GM19043 (cell line): Measurements from ENCODE around the gene ACSL6.

ENCODE experiments used
- ATAC-seq: cut with Tn5 transposase; IDR thresholded peaks from one replicate; pipeline ENCODE4 v1.9.1; 2021; ENCODE audit warnings: low read depth; ENCODE audit not compliant: unreplicated experiment

ACSL6 gene, protein sequence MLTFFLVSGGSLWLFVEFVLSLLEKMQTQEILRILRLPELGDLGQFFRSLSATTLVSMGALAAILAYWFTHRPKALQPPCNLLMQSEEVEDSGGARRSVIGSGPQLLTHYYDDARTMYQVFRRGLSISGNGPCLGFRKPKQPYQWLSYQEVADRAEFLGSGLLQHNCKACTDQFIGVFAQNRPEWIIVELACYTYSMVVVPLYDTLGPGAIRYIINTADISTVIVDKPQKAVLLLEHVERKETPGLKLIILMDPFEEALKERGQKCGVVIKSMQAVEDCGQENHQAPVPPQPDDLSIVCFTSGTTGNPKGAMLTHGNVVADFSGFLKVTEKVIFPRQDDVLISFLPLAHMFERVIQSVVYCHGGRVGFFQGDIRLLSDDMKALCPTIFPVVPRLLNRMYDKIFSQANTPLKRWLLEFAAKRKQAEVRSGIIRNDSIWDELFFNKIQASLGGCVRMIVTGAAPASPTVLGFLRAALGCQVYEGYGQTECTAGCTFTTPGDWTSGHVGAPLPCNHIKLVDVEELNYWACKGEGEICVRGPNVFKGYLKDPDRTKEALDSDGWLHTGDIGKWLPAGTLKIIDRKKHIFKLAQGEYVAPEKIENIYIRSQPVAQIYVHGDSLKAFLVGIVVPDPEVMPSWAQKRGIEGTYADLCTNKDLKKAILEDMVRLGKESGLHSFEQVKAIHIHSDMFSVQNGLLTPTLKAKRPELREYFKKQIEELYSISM

DNA sequence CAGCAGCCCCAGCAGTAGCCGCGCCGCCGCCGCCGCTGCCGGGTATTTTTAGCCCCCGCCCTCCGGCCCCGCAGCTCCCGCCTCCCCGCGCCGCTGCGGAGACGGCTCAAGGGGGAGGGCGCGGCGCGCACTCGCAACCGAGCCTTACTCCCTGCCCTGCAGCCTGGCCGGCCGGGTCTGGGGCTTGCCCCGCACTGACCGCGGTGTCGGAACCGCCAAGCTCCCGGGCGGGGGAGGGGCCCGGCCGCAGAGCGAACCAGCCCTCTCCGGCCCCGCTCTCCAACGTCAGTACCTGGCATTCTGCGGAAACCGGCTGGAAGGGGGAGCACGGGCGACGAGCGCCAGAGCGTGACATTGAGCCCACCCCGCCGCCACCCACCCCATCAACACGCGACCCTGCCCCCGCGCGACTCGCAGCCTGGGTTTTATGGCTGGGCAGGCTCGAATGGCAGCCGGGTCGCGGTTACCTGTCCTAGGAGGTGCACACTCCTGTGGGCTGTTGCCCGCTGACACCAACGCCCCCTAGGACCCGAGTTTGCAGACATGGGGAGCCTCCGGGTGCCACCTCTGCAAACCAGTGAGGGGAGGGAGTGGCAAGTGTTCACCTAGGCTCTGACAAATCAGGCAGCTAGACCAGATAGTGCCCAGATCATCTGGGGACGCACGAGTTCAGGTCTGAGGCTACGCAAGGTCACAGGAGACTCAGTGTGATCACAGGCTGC, at the start of gene ACSL6:
TSS of gene ACSL6 (minus strand) at position 37 of the 722 bp plus-strand sequence. CDS start 105 bp downstream, outside the sequence.
- no peak for ATAC-seq

DNA sequence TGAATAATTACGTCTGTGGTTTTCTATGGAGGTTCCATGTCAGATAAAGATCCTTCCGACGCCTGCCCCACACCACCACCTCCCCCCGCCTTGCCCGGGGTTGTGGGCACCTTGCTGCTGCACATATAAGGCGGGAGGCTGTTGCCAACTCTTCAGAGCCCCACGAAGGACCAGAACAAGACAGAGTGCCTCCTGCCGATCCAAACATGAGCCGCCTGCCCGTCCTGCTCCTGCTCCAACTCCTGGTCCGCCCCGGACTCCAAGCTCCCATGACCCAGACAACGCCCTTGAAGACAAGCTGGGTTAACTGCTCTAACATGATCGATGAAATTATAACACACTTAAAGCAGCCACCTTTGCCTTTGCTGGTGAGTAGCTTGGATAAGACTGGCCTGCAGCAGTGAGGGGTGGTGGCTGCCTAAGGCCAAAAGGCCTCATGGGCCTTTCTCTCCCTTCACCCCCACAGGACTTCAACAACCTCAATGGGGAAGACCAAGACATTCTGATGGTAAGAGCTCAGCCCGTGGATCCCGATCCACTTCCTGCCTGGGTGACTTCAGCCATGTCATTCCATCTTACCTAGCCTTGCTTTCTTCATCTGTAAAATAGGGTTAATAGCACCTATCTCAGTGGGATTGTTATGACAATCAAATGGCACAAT, 49.2 kb upstream of the ACSL6 start, which contains the start of gene IL3:
TSS of gene IL3 (plus strand) at position 155 of the 661 bp plus-strand sequence. CDS start at position 207, 52 bp downstream.
- ATAC-seq: no peak

DNA sequence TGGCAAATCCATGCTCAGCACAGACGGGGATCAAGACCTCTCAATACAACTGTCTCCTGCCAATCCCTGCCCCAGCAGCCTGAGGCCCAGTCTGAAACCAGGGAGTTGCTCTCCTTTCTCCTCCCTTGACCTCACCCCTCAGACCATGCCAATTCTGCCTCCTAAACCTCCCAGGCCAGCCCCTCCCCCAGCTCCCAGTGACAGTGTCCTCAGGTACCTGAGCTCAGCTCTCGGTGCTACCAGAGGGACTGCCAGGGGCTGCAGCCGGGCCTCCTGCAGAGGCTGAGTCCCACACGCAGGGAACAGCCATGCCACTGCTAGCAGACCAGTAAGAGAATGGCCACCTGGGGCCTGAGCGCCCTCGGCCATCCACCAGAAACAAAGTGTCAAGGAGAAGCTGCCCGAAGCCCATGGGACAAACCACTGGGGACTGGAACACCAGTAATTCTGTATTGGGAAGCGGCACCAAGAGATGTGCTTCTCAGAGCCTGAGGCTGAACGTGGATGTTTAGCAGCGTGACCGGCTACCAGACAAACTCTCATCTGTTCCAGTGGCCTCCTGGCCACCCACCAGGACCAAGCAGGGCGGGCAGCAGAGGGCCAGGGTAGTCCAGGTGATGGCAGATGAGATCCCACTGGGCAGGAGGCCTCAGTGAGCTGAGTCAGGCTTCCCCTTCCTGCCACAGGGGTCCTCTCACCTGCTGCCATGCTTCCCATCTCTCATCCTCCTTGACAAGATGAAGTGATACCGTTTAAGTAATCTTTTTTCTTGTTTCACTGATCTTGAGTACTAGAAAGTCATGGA, 48.4 kb upstream of the ACSL6 start:
- no peak for ATAC-seq

DNA sequence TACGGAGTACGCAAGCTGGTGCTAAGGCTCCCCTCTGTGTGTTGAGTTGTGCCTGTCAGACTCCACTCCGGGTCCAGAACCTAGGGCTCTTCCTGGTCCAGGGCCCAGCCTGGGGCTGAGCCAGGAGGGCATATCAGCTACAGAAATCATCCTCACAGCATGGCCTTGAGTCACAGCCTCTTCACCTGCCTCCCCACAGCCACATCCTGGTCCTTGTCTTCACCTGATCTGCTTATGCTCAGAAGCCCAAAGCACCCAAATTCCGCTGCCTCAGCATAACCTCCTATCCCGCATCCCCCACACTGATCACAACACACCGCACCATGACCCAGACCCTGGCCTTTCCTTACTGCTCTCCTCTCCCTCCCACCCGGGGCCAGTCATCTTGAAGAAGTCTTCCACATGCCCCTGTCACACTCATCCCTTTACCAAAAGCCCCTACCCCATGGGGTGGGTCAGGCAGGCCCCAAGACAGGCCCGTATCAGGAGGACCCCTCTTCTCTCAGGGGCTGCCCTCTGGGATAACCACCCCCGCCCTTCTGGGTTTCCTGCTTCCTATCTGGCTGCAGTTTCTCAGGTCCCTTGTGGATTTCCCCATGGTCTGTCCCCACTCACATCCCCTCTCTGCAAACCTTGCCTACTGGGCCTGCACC, 47.7 kb upstream of the ACSL6 start:
- no peak for ATAC-seq

DNA sequence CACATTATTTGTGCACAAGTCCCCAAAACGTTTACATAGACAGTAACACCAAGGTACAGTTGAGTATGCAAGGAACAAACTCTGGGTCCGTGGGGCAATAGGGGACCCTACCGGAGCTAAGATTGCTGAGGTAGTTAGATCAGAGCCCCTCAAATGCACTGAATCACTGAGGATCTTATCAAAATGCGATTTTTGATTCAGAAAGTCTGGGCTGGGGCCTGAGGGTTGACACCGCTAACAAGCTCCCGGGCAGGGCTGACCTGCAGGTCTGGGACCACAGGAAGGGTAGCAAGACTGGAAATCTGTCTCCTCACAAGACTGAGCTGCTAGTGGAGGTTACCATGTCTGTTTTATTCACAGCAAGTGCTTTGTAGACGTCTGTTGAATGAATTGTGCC, 47.2 kb upstream of the ACSL6 start:
- no peak for ATAC-seq

DNA sequence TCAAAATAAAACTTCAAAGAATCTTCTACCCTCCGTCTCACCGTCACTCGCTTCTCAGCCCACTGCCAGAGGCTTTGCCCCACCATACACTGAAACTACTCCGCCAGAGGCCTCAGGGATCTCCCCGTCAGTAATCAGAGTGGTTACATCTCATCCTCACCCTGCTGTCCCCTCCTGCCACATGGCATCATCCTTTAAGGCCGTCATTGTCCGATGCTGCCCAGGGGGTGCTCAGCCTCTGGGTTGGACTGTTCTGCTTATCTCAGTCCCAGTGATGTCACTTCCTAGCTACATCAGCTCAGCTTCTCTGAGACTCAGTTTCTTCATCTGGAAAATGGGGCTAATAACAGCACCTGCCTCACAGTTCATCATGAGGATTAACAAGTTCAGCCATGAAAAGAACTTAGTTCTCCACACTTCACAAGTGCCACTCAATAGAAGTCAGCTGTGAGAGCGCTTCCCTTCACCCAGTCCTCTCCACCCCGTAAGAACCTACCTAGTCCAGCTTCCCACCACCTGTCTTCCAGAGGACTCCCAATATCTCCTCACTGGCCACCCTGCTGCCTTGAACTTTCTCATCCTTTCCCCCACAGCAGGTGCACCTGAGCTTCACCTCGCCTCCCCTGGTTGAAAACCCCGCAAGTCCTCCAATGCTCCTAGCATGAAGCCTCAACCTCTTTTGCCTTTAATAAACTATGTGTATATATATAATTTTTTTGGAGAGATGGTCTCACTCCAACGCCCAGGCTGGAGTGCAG, 46.2 kb upstream of the ACSL6 start:
- ATAC-seq: no peak

DNA sequence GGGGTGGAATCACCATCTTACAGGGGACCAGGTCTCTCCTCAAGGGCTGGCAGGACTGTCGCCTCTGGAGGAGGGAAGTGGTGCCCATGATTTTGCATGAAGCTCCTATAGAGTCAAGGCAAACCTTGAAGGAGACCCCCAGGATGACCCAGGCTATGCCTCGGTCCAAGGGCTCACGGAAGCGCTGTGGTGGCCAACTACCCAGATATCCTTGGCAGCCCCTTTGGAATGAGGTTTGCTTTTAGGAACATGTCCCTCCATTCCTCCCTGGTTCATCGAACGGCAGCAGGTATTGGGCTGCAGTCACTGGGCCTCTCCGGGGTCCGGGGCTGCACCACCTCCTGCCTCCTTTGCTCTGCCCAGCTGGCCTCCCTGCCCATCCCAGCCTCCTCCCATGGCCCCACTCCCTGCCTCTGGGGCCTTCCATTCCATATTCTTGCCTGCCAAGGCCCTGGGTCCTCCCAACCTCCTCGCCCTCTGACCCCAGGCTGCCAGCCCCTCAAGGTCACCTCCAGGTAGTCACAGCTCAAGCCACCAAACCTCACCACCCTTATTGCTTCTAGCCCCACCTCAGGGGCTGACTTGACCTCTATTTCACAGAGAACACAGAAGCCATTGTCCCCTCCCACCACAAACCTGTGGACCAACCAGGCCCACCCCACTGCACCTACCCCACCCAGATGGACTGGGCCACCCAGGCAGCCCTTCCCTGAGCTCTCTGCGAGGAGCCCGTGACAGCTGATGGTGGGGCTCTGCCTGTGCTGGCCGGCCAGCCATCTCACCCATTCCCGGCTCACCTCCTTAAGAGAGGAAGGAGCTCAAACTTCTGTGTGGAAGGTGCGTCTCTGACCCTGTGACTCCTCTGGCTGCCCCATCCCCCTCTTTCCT, 45.4 kb upstream of the ACSL6 start:
- ATAC-seq: no peak

DNA sequence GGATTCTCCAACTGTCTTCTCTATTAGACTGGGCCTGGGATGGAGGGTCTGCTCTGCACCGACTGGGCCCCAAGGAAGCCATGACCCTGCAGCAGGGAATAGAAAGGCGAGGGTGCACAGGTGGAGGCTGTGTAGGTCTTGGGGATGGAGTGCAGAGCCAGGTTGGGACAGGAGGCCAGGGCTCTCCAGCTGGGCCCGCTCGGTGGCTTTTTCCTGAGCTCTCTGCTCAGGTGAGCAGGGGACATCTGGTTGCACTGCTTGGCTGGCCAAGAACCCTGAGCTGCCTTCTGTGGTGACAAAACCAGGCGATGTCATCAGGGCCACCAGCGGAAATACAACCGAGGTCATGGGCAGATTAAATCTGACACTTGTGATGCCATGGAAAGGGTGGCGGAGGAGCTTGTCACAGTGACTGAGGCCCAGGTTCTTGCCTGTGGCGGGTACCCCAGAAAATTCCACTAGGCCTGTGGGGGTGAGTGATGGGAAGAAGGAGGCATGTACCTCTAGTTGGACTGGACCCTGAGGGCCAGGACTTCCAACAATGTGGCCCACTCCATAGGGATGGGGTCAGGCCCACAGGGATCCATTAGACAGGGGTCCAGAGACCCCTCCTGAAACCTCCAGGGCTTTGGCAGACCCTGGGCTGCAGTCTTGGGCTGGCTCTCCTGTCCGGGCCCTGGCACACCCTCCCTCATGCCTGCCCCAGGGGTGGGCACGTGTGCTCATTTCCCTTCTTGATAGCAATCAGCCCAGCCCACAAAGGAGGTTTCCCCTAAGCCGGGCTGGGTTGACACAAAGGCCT, 44.6 kb upstream of the ACSL6 start:
- ATAC-seq: no peak

DNA sequence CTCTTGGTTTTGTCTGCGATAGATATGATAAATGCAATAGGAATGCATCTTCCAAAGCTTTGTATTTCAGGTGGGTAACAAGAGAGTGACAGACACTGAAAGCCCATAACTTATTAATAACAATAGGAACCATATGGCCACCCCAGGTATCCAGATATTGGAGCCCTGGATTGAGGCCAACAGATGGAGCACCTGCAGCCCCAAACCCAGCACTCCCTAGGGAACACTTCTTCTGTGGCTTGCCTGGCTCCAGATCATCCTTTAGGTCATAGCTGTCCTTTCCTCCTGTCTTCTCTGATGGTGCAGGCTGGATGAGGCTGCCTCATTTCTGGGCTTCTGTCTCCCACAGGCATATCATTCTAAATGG, 44.0 kb upstream of the ACSL6 start:
- ATAC-seq: no peak

DNA sequence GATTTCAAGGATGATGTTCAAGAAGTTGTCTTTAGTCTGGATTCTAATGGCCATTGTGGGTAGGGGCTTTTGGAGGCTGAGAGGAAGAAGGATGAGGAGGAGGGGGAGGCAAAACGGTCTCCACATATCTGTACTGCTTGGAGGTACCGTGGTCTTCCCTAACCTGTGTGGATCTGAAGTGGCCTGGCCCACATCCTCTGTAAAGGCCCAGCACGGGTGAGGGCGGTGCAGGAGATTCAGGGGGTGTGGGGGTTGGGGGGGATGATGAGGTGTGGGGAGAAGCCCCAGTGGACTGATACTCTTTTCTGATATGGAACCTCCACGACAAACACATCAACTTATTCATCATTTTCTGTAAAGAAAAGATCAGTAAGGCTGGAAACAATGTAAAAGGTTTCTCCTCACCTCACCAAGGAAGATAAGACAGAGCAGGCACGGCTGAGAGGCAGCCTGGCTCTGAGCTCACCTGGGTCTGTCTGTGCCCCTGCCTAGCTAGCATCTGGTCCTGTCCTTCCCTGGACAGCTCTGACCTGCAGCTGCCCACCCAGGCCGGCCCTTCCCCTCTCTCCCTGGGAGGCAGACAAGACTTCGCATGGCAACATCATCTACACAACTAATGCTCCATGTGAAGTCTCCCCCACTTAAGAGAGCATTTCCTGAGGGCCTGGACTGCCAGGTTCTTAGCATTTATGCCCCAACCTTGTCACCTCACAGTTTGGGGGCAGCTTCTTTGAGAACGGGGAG, 43.4 kb upstream of the ACSL6 start:
- ATAC-seq: no peak

DNA sequence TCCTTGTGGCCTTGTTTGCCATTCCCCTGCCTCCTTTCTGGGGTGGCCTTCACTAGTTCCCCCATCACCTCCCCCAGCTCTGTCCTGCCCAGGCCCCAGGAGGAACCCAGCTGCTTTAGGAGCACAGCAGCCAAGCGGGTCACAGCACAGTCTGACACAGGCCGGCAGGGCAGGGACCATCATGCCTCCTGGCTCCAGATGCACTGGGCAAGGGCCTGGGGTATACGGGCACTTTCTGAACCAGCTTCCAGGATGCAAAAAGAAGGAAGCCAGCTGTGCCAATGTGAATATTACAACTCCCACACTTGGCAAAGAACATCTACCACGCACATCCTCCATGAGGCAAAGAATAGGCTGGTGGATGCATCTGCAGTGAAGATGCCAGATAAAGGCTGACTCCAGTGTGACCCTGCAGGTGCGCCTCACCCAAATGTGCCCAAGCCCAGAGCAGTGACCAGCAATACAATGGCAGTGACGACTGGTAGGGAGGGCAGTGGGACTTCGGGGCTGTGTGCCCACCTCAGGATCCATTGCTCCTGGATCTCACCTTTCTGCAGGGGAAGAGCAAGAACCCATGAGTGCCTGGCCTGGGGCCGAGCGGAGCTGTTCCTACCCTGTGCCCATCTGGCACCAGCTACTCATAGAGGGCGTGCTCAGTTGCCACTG, 42.7 kb upstream of the ACSL6 start:
- ATAC-seq: no peak

DNA sequence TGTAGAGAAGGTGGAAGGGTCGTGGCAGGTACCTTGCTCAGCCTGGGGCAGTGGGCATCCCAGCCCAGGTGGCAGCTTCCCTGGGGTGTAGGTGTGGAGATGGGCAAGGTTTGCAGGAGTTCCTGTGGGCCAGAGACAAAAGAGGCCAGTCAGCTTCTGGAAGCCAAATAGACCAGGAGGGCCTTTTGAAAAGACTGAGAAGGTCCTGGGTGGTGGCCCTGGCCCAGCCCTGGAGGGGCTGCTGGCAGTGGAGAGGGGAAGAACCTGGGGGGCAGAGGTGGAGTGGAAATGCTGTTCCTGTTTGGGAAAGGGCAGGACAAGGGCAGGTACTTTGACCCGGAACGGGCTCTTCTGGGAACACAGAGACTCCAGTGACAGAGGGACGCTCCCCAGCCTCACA, 42.0 kb upstream of the ACSL6 start:
- ATAC-seq: no peak

DNA sequence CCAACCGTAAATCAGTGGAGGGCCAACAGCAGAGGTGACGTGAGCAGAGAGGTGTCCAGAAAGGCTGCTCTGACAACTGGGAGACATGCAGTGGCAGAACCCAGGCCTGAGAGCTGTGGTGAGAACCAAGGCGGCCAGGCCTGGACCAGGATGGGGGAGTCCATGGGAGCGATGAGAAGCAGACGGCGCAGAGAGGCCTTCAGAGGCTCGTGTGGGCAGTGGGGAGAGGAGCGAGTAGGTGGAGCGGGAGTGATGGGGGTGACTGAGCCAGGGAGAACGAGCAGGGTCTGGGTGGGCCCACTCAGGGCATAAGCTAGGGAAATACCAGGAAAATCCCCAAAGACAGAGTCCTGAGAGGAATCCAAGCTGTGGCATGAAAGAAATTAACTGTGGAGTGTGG, 41.1 kb upstream of the ACSL6 start:
- ATAC-seq: no peak

DNA sequence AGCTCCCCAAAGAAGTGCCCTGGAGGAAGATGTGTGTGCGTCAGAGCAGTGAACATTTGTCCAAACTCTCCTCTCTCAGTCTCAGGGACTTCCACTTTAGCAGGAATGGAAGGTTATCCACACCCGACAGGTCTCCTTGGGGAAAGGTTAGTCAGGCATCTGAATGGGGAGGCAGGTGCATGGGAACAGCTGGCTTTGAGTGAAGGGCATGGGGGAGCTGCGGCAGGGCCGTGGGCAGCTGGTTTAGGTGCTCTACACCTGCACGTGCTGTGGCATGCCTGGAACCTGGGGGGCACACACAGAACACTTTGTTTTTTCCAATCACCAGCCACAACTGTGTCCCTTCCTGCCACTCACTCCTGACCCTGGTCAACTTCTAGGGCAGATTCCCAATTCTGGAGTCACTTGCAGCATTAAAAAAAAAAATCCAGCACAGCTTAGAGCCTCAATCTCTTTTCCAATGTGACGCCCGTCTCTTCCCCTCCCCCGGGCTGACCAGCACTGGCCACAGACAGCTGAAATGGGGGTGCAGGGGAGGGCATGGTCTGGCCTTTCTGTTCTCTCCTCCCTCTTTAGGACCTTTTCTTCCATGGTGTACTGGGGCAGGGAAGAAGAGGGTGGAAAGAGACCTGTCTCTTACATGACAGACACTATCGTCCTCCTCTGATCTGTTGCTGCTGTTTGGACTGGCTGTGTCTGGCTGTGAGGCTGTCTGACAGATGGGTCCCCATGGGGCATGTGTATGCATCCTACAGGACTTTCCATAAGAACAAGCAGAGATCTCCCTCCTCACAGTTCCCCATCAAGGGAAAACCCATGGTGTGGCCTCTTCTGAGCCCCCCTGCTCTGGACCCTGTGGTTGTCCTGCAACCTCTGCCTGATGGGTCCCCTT, 39.4 kb upstream of the ACSL6 start:
- ATAC-seq: no peak

DNA sequence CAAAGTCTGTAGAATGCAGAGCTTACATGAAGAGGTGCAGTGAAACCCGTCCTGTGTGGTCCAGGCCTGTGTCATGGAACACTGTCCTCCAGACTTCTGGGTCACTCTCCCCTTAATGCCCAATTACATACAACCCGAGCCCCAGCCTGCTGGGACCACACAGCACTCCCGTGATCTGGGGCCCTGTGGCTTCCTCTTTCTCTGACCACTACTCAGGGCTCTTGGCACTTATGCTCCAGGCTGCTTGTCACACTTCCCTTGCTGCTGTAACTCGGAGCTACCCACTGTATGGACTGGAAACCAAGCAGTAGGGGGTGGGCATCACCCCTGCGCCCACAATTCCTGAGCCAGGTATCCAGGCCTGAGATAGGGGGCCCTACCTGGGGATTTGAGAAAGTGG, 38.7 kb upstream of the ACSL6 start:
- no peak for ATAC-seq
